Measurements from ENCODE around the gene SRM. TPM values are rescaled to one million over a fixed set of nuclear protein-coding genes. Genes with fewer than 3 reads are reported as not detected.

The SRM gene
- total and polyA plus RNA-seq, 2 donors (not counting 1 experiment from before 2014, with no cell fraction given) = 38.9 to 79.2 TPM

- no peaks in the 10 kb centered on the region for H3K9me3 Mint-ChIP-seq (ENCODE audit: insufficient read depth)
- ChIA-PET CTCF (interaction anchor here (1.0 kb wide), 1 partner anchor 295 kb away, joined by 3 read pairs; no protein-coding TSS in a partner anchor), POLR2A (no interaction called here)
- no peaks in the 10 kb centered on the region for H3K4me1 Mint-ChIP-seq
- Histone ChIP-seq H3K4me1 (ENCODE audit: control insufficient read depth in 2 of 2, insufficient read depth in 2 of 2, low read length in 2 of 2) (no peaks in the 10 kb centered on the region), H3K4me2 (replicated peaks; ENCODE audit: low read depth, low read length, poor library complexity, severe bottlenecking) (no peak overlapping the region), H3K79me2 (ENCODE audit: control insufficient read depth, insufficient read depth, low read length) (no peaks in the 10 kb centered on the region), H2AFZ (ENCODE audit: insufficient read depth, low read depth, low read length, poor library complexity, severe bottlenecking) (no peak overlapping the region), H3K27ac (ENCODE audit: low read length in 2 of 2) (no peak overlapping the region), H3K9ac (ENCODE audit: low read length) (no peak overlapping the region), H3K9me3 (ENCODE audit: control extremely low read depth in 1 of 3, control insufficient read depth in 2 of 3, insufficient read depth in 1 of 3, low read length in 2 of 3) (no peaks in the 10 kb centered on the region), H3K36me3 (replicated peaks in 1 of 2; ENCODE audit: control extremely low read depth in 1 of 2, control insufficient read depth in 1 of 2, extremely low read depth in 1 of 2, insufficient read depth in 2 of 2, low read length in 1 of 2) (no peaks in the 10 kb centered on the region), H3K4me3 (ENCODE audit: control extremely low read depth in 1 of 5, extremely low read depth in 1 of 5, insufficient read depth in 1 of 5, low read depth in 2 of 5, low read length in 4 of 5) (no peak overlapping the region), H3K27me3 (replicated peaks in 1 of 4; ENCODE audit: control extremely low read depth in 1 of 4, control insufficient read depth in 3 of 4, insufficient read depth in 4 of 4, low read length in 3 of 4) (no peaks in the 10 kb centered on the region), H4K20me1 (ENCODE audit: control insufficient read depth, insufficient read depth, low read length, poor library complexity, severe bottlenecking) (no peaks in the 10 kb centered on the region)
- TF ChIP-seq, protein P1, sequence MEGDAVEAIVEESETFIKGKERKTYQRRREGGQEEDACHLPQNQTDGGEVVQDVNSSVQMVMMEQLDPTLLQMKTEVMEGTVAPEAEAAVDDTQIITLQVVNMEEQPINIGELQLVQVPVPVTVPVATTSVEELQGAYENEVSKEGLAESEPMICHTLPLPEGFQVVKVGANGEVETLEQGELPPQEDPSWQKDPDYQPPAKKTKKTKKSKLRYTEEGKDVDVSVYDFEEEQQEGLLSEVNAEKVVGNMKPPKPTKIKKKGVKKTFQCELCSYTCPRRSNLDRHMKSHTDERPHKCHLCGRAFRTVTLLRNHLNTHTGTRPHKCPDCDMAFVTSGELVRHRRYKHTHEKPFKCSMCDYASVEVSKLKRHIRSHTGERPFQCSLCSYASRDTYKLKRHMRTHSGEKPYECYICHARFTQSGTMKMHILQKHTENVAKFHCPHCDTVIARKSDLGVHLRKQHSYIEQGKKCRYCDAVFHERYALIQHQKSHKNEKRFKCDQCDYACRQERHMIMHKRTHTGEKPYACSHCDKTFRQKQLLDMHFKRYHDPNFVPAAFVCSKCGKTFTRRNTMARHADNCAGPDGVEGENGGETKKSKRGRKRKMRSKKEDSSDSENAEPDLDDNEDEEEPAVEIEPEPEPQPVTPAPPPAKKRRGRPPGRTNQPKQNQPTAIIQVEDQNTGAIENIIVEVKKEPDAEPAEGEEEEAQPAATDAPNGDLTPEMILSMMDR (IDR thresholded peaks at IDR 0.05) = no peak
- TF ChIP-seq EZH2 (IDR thresholded peaks at IDR 0.05; ENCODE audit: borderline replicate concordance, insufficient read depth, low read depth, low read length, poor library complexity, severe bottlenecking) = no peak
- WGBS (ENCODE audit: insufficient coverage) = 87% methylated on average over 9 of the region's 16 CpGs
- ATAC-seq (ENCODE audit: low read depth) (no peak), DNase-seq (no peak)
- H3K4me3 Mint-ChIP-seq = no peak overlapping the region
- H3K27me3 Mint-ChIP-seq = no peaks in the 10 kb centered on the region
- H3K27ac Mint-ChIP-seq = no peak overlapping the region
- intact Hi-C loops (cut with micrococcal nuclease) = no loop called here
Observed at GRCh38 chr1:11044086-11044848, 15.6 kb downstream of the SRM start.
